ENCODE data around the gene PIK3AP1. TPM values are rescaled to one million over a fixed set of nuclear protein-coding genes. Genes with fewer than 3 reads are reported as not detected.

The PIK3AP1 gene
- polyA plus RNA-seq, 2 of the 4 experiments (the other 2 are of a cell fraction) = 1.6 to 3.2 TPM

GRCh38 chr10:96614515-96614914 is 105.8 kb downstream of the PIK3AP1 start:
- TF ChIP-seq ZFP36 (IDR thresholded peaks at IDR 0.05; ENCODE audit: borderline replicate concordance, partially characterized antibody) = no peak
- no peak for TF ChIP-seq FOSL2 (IDR thresholded peaks at IDR 0.05)
- TF ChIP-seq FOSL2 (CRISPR knock-in tag; IDR thresholded peaks at IDR 0.05) = peak; percentile 33
- CTCF ChIA-PET = no interaction called here
- ATAC-seq (peak; percentile 42 to 68; a peak in 4 of 6 replicates), FAIRE-seq (no peak), DNase-seq (ENCODE audit: low read depth in 1 of 2, low spot score in 1 of 2) (peak; percentile 16 to 61)
- H3K4me1 ChIP-seq = peaks cover 22% of the 10 kb centered on the region
- peak overlapping the region; percentile 36; the same call in 2 of the 3 replicates for H3K4me2 ChIP-seq
- POLR2A ChIA-PET = no interaction called here
- no peak overlapping the region for H3K27ac ChIP-seq
- WGBS (ENCODE audit: missing lambda C conversion rate) = 74% methylated on average over 2 of the region's 2 CpGs
- no peaks in the 10 kb centered on the region for H3K9me3 ChIP-seq
- H3K4me3 ChIP-seq = no peak overlapping the region

GRCh38 chr10:96613576-96613975 is 106.7 kb downstream of the PIK3AP1 start:
- no peak overlapping the region for H3K4me2 ChIP-seq
- no peak overlapping the region for H3K4me3 ChIP-seq
- ChIA-PET CTCF (no interaction called here), POLR2A (no interaction called here)
- DNase-seq (ENCODE audit: low read depth in 1 of 2, low spot score in 1 of 2) (no peak), FAIRE-seq (no peak), ATAC-seq (no peak)
- H3K27ac ChIP-seq = no peak overlapping the region
- peaks cover 22% of the 10 kb centered on the region for H3K4me1 ChIP-seq
- WGBS (ENCODE audit: missing lambda C conversion rate) = 78% methylated on average over 3 of the region's 3 CpGs
- H3K9me3 ChIP-seq = no peaks in the 10 kb centered on the region
- TF ChIP-seq NPAS2 (CRISPR knock-in tag; IDR thresholded peaks at IDR 0.05; ENCODE audit: borderline replicate concordance) (no peak), ZC3H11A (IDR thresholded peaks at IDR 0.05) (no peak), HES2 (IDR thresholded peaks at IDR 0.05) (no peak), POLR2A (IDR thresholded peaks at IDR 0.05; ENCODE audit: low read length) (no peak), HOXB13 (CRISPR knock-in tag; IDR thresholded peaks at IDR 0.05; ENCODE audit: low read depth) (no peak), ELK1 (IDR thresholded peaks at IDR 0.05; ENCODE audit: low read depth, low read length) (no peak), TFCP2L1 (CRISPR knock-in tag; IDR thresholded peaks at IDR 0.05) (no peak), EHF (CRISPR knock-in tag; IDR thresholded peaks at IDR 0.05) (no peak), HDAC2 (IDR thresholded peaks at IDR 0.05) (no peak)

GRCh38 chr10:96612055-96612830 is 108.1 kb downstream of the PIK3AP1 start:
- DNase-seq (ENCODE audit: low read depth in 1 of 2, low spot score in 1 of 2) = no peak
- Histone ChIP-seq H3K4me1 (peaks cover 22% of the 10 kb centered on the region), H3K9me3 (no peaks in the 10 kb centered on the region), H3K4me3 (no peak overlapping the region), H3K27ac (no peak overlapping the region), H3K4me2 (no peak overlapping the region)
- WGBS (ENCODE audit: missing lambda C conversion rate) = 52% methylated on average over 8 of the region's 8 CpGs
- ATAC-seq = no peak
- FAIRE-seq = no peak
- TF ChIP-seq KDM5A (IDR thresholded peaks at IDR 0.05) = no peak
- no peak for TF ChIP-seq ELK1 (IDR thresholded peaks at IDR 0.05; ENCODE audit: low read depth, low read length)
- no peak for TF ChIP-seq JUNB (IDR thresholded peaks at IDR 0.05)
- no peak for TF ChIP-seq MAX (IDR thresholded peaks at IDR 0.05)
- TF ChIP-seq CHD2 (IDR thresholded peaks at IDR 0.05; ENCODE audit: low read length, partially characterized antibody) = no peak
- no peak for TF ChIP-seq PHF8 (IDR thresholded peaks at IDR 0.05; ENCODE audit: borderline replicate concordance, low read depth)
- no peak for TF ChIP-seq HMGXB4 (CRISPR knock-in tag; IDR thresholded peaks at IDR 0.05; ENCODE audit: borderline replicate concordance)
- TF ChIP-seq BHLHE40 (IDR thresholded peaks at IDR 0.05; ENCODE audit: low read depth, low read length) = no peak
- no peak for TF ChIP-seq SMC3 (IDR thresholded peaks at IDR 0.05)
- TF ChIP-seq MYC (IDR thresholded peaks at IDR 0.05; ENCODE audit: borderline replicate concordance, low read length) = no peak
- no peak for TF ChIP-seq RAD21 (conservative IDR thresholded peaks at IDR 0.05 in 1 of 2, IDR thresholded peaks at IDR 0.05 in 1 of 2)
- no peak for TF ChIP-seq CTCF (IDR thresholded peaks at IDR 0.05)
- TF ChIP-seq FOSL2 (IDR thresholded peaks at IDR 0.05) = no peak
- TF ChIP-seq FOSL2 (CRISPR knock-in tag; IDR thresholded peaks at IDR 0.05) = no peak
- TF ChIP-seq KDM1A (IDR thresholded peaks at IDR 0.05; ENCODE audit: low read depth) = no peak
- no peak for TF ChIP-seq RFX5 (IDR thresholded peaks at IDR 0.05)
- TF ChIP-seq MAFK (IDR thresholded peaks at IDR 0.05; ENCODE audit: partially characterized antibody) = no peak
- POLR2A ChIA-PET = no interaction called here
- CTCF ChIA-PET = interaction anchor here (1.1 kb wide), 1 partner anchor 28 kb away, joined by 4 read pairs; no protein-coding TSS in a partner anchor
